ENCODE measurements around the gene DLGAP3.

DNA sequence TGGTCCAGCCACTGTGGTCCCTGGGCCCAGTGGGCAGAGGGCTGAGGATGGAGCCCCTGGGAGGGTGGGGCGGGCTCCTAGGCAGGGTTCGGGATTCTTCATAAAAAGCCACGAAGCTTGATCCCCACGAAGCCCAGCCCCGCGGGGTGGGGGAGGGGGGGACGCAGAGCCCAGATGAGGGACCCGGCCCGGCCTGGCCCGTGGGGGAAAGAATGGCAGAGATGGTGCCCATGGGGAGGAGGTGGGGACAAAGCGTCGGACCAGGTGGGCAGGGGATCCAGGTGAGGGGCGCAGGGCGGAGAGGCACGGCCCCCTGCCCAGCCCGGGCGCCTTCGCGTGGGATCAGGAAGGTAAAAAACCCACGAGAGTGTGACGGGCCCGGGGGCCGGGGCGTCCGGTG, 63.9 kb downstream of the DLGAP3 start:
- TF ChIP-seq, protein P1, sequence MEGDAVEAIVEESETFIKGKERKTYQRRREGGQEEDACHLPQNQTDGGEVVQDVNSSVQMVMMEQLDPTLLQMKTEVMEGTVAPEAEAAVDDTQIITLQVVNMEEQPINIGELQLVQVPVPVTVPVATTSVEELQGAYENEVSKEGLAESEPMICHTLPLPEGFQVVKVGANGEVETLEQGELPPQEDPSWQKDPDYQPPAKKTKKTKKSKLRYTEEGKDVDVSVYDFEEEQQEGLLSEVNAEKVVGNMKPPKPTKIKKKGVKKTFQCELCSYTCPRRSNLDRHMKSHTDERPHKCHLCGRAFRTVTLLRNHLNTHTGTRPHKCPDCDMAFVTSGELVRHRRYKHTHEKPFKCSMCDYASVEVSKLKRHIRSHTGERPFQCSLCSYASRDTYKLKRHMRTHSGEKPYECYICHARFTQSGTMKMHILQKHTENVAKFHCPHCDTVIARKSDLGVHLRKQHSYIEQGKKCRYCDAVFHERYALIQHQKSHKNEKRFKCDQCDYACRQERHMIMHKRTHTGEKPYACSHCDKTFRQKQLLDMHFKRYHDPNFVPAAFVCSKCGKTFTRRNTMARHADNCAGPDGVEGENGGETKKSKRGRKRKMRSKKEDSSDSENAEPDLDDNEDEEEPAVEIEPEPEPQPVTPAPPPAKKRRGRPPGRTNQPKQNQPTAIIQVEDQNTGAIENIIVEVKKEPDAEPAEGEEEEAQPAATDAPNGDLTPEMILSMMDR (IDR thresholded peaks at IDR 0.05), result no peak
- no peak for TF ChIP-seq EP300 (IDR thresholded peaks at IDR 0.05)
- no peak for TF ChIP-seq POLR2A (IDR thresholded peaks at IDR 0.05)

Data from ovary (tissue), 3 donors.